ENCODE results near the gene PKHD1. TPM values are rescaled to one million over a fixed set of nuclear protein-coding genes. Genes with fewer than 3 reads are reported as not detected.

PKHD1 gene
- total RNA-seq, 1 donor from 2014 or later = 1.7 TPM

- DNase-seq (ENCODE audit: low spot score) = no peak
Measured at GRCh38 chr6:51630011-51630410, 457.4 kb downstream of the PKHD1 start.

GRCh38 chr6:51626391-51626790 is 461.0 kb downstream of the PKHD1 start:
- no peak for DNase-seq (ENCODE audit: low spot score)

- DNase-seq (ENCODE audit: low spot score) = no peak
Measured at GRCh38 chr6:51625566-51625965, 461.8 kb downstream of the PKHD1 start.

GRCh38 chr6:51620971-51621370 is 466.4 kb downstream of the PKHD1 start:
- DNase-seq (ENCODE audit: low spot score) = no peak

GRCh38 chr6:51619042-51619799 is 468.2 kb downstream of the PKHD1 start:
- DNase-seq (ENCODE audit: low spot score) = no peak

GRCh38 chr6:51618563-51618962 is 468.9 kb downstream of the PKHD1 start:
- DNase-seq (ENCODE audit: low spot score) = no peak

- peak; percentile 57 for DNase-seq (ENCODE audit: low spot score)
Measured at GRCh38 chr6:51617751-51618150, 469.7 kb downstream of the PKHD1 start.

GRCh38 chr6:51616243-51616642 is 471.2 kb downstream of the PKHD1 start:
- no peak for DNase-seq (ENCODE audit: low spot score)

- peak; percentile 10 for DNase-seq (ENCODE audit: low spot score)
Measured at GRCh38 chr6:51614725-51615124, 472.7 kb downstream of the PKHD1 start.

GRCh38 chr6:51613558-51613957 is 473.9 kb downstream of the PKHD1 start:
- no peak for DNase-seq (ENCODE audit: low spot score)

- peak; percentile 57 for DNase-seq (ENCODE audit: low spot score)
Measured at GRCh38 chr6:51608932-51609331, 478.5 kb downstream of the PKHD1 start.

- DNase-seq (ENCODE audit: low spot score) = no peak
Measured at GRCh38 chr6:51608383-51608782, 479.0 kb downstream of the PKHD1 start.

- no peak for DNase-seq (ENCODE audit: low spot score)
Measured at GRCh38 chr6:51600514-51600913, 486.9 kb downstream of the PKHD1 start.

- no peak for DNase-seq (ENCODE audit: low spot score)
Measured at GRCh38 chr6:51598171-51598570, 489.2 kb downstream of the PKHD1 start.

GRCh38 chr6:51594981-51595380 is 492.4 kb downstream of the PKHD1 start:
- no peak for DNase-seq (ENCODE audit: low spot score)

- no peak for DNase-seq (ENCODE audit: low spot score)
Measured at GRCh38 chr6:51585264-51585663, 502.1 kb downstream of the PKHD1 start.

- no peak for DNase-seq (ENCODE audit: low spot score)
Measured at GRCh38 chr6:51584163-51584562, 503.2 kb downstream of the PKHD1 start.

- DNase-seq (ENCODE audit: low spot score) = no peak
Measured at GRCh38 chr6:51578994-51579393, 508.4 kb downstream of the PKHD1 start.

- DNase-seq (ENCODE audit: low spot score) = no peak
Measured at GRCh38 chr6:51578362-51578761, 509.1 kb downstream of the PKHD1 start.

- DNase-seq (ENCODE audit: low spot score) = no peak
Measured at GRCh38 chr6:51574040-51574439, 513.4 kb downstream of the PKHD1 start.

GRCh38 chr6:51571168-51571567 is 516.2 kb downstream of the PKHD1 start:
- DNase-seq (ENCODE audit: low spot score) = no peak

GRCh38 chr6:51570168-51570921 is 517.1 kb downstream of the PKHD1 start:
- DNase-seq (ENCODE audit: low spot score) = no peak

GRCh38 chr6:51569594-51569993 is 517.8 kb downstream of the PKHD1 start:
- DNase-seq (ENCODE audit: low spot score) = no peak
